Right lobe of liver (tissue), 4 donors: ENCODE data around the gene BEST1.

Experiments used
- POLR2A ChIP-seq: fragments of 450-650 bp; IDR thresholded peaks from one replicate; pipeline ENCODE4 v1.6.1; 2017; ENCODE audit warnings: antibody characterized with exemption, mild to moderate bottlenecking
- TF ChIP-seq, protein P1 (sequence below), 4 donors: fragments of 200-600 bp in 3 of 4; fragments of 450-650 bp in 1 of 4; IDR thresholded peaks; one replicate each; pipeline versions ENCODE4 v1.5.1 to v1.8.0; 2016 to 2022; ENCODE audit warnings: antibody characterized with exemption in 4 of 4, mild to moderate bottlenecking in 2 of 4
- donor health status: DM: no; HTN: no; CAD: no.
- donor health status: DM: no; HTN: no; CAD: no.
- donor health status: DM: no; HTN: yes; CAD: no.

DNA sequence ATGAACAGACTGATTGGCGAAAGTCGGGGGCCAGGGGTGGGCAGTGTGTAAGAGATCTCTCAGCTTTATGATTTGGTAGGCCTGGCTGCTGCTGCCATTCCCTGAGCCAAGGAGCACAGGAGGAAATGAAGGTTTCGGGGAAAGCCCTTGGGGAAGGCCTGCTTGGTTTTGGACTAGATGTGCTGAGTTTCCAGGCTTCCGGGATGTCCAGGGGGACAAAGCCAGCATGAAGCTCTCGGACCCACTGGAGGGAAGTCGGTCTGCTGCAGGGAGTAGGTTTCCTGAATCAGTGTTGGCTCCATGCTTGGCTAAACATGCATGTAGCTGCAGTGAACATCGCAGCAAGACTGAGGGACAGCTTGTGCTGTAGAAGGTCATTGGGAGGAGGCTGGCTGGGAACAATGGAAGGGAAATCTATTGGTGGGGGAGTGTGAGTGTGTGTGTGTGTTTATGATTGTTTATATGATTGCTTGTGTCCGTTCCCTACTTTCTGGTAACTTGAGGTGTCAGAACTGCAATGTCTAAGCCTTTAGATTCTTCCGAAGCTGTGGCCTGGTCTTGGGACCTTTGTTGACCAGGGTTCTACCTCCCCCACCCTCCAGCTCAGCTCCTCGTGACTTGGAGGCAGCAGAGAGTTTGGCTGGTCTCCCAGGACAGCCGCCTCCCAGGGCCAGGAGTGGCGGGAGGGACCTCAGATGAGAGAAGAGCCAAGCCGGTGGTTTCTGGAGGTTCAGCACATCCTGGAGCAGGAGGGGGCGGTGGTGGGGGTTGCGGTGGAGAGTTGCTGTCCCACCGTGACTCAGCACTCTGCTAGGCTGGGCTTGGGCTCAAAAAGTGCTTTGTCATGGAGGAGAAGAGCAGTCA lies 21.3 kb downstream of the BEST1 start:
- peak; percentile 70 for TF ChIP-seq POLR2A
- TF ChIP-seq, protein P1, sequence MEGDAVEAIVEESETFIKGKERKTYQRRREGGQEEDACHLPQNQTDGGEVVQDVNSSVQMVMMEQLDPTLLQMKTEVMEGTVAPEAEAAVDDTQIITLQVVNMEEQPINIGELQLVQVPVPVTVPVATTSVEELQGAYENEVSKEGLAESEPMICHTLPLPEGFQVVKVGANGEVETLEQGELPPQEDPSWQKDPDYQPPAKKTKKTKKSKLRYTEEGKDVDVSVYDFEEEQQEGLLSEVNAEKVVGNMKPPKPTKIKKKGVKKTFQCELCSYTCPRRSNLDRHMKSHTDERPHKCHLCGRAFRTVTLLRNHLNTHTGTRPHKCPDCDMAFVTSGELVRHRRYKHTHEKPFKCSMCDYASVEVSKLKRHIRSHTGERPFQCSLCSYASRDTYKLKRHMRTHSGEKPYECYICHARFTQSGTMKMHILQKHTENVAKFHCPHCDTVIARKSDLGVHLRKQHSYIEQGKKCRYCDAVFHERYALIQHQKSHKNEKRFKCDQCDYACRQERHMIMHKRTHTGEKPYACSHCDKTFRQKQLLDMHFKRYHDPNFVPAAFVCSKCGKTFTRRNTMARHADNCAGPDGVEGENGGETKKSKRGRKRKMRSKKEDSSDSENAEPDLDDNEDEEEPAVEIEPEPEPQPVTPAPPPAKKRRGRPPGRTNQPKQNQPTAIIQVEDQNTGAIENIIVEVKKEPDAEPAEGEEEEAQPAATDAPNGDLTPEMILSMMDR (IDR thresholded peaks at IDR 0.05) = no peak
